HG02884 (cell line): ENCODE results near the gene IFRD2.

Source experiments
- ATAC-seq: cut with Tn5 transposase; IDR thresholded peaks from one replicate; pipeline ENCODE4 v1.9.1; 2021; ENCODE audit warnings: mild to moderate bottlenecking, moderate library complexity; ENCODE audit not compliant: unreplicated experiment

IFRD2 gene

GRCh38 chr3:50302095-50303012, 10.1 kb upstream of the IFRD2 start:
- no peak for ATAC-seq

GRCh38 chr3:50300681-50301254, 8.5 kb upstream of the IFRD2 start:
- ATAC-seq = no peak

GRCh38 chr3:50299929-50300680, 7.9 kb upstream of the IFRD2 start:
- no peak for ATAC-seq

GRCh38 chr3:50299638-50299928, 7.4 kb upstream of the IFRD2 start:
- no peak for ATAC-seq

GRCh38 chr3:50298836-50299637, 6.8 kb upstream of the IFRD2 start, which contains the start of the genes HYAL3 and NAA80:
TSS of gene HYAL3 (minus strand) at chr3:50299405. CDS start at chr3:50295602, 3,803 bp downstream.
TSS of gene NAA80 (minus strand) at chr3:50299405. CDS start at chr3:50297463, 1,942 bp downstream.
- peak; percentile 81 for ATAC-seq

- ATAC-seq = no peak
Measured at GRCh38 chr3:50297896-50298725, 5.9 kb upstream of the IFRD2 start.

GRCh38 chr3:50297384-50297775, 5.2 kb upstream of the IFRD2 start:
- ATAC-seq = no peak

GRCh38 chr3:50296721-50297383, 4.6 kb upstream of the IFRD2 start:
- ATAC-seq = no peak

GRCh38 chr3:50295553-50296431, 3.6 kb upstream of the IFRD2 start:
- no peak for ATAC-seq

- no peak for ATAC-seq
Measured at GRCh38 chr3:50294492-50295403, 2.5 kb upstream of the IFRD2 start.

GRCh38 chr3:50294089-50294488, 1.9 kb upstream of the IFRD2 start:
- ATAC-seq = no peak

GRCh38 chr3:50293079-50293801, 1.0 kb upstream of the IFRD2 start:
- ATAC-seq = no peak

GRCh38 chr3:50290161-50290641, 2.0 kb downstream of the IFRD2 start:
- ATAC-seq = no peak

- ATAC-seq = no peak
Measured at GRCh38 chr3:50289130-50289529, 3.1 kb downstream of the IFRD2 start.

- ATAC-seq = no peak
Measured at GRCh38 chr3:50288387-50289007, 3.7 kb downstream of the IFRD2 start.

- ATAC-seq = no peak
Measured at GRCh38 chr3:50287262-50287661, 5.0 kb downstream of the IFRD2 start.
